IMR-90 (cell line): ENCODE measurements around the gene NFATC1. TPM values are rescaled to one million over a fixed set of nuclear protein-coding genes. Genes with fewer than 3 reads are reported as not detected.

ENCODE experiments used
- ATAC-seq: fragments of 200-7000 bp; cut with Tn5 transposase; 2 replicates; pipeline ENCODE4 v1.9.1; 2020; ENCODE audit warnings: low read depth, mild to moderate bottlenecking, moderate library complexity
- BruUV-seq: library from RNA; stranded (reverse); fragments of 400-500 nt; replicated peaks from 2 replicates; lab custom pipeline; 2021; lab: Mats Ljungman, UMichigan
- CTCF ChIA-PET: fragments of 300-600 bp; formaldehyde crosslinking; extraction: SDS; loops from one replicate; lab custom pipeline; 2021; ENCODE audit warnings: antibody characterized with exemption; lab: Yijun Ruan, JAX
- POLR2A ChIA-PET: fragments of 300-600 bp; sonication (Branson Sonifier 250); formaldehyde crosslinking; loops from one replicate; lab custom pipeline; 2022; ENCODE audit warnings: antibody characterized with exemption; ENCODE audit not compliant: unreplicated experiment; lab: Charles Lee
- DNase-seq: peaks from one replicate; pipeline ENCODE4 v3.0.0; 2013
- H2AFZ ChIP-seq: replicated peaks from 2 replicates; pipeline ENCODE3; 2013; ENCODE audit warnings: low read length, mild to moderate bottlenecking; ENCODE audit not compliant: poor library complexity
- H2AK5ac ChIP-seq: 2 replicates; pipeline ENCODE4 v1.6.1; 2013; ENCODE audit warnings: low read depth, low read length, inconsistent platforms
- H2AK9ac ChIP-seq: replicated peaks from 2 replicates; pipeline ENCODE3; 2013; ENCODE audit warnings: mild to moderate bottlenecking, low read depth, low read length, moderate library complexity; ENCODE audit not compliant: poor library complexity
- H2BK120ac ChIP-seq: 2 replicates; pipeline ENCODE4 v1.6.1; 2013; ENCODE audit warnings: low read depth, low read length, inconsistent platforms
- H2BK15ac ChIP-seq: 3 replicates; pipeline ENCODE4 v1.6.1; 2013; ENCODE audit warnings: low read depth, low read length, inconsistent platforms
- H2BK20ac ChIP-seq: 2 replicates; pipeline ENCODE4 v1.6.1; 2013; ENCODE audit warnings: low read depth, mild to moderate bottlenecking, inconsistent platforms, low read length, moderate library complexity
- H2BK5ac ChIP-seq: 2 replicates; pipeline ENCODE4 v1.6.1; 2013; ENCODE audit warnings: mild to moderate bottlenecking, low read depth, low read length, inconsistent platforms; ENCODE audit not compliant: poor library complexity, severe bottlenecking
- H3K14ac ChIP-seq: replicated peaks from 2 replicates; pipeline ENCODE4 v1.6.1; 2013; ENCODE audit warnings: low read depth, low read length, inconsistent platforms
- H3K18ac ChIP-seq: 2 replicates; pipeline ENCODE4 v1.6.1; 2013; ENCODE audit warnings: low read depth, low read length, control low read depth
- H3K23ac ChIP-seq: 2 replicates; pipeline ENCODE4 v1.6.1; 2013; ENCODE audit warnings: low read depth, low read length, inconsistent platforms
- H3K27ac ChIP-seq: 2 replicates; pipeline ENCODE4 v1.5.1; 2013; ENCODE audit warnings: mild to moderate bottlenecking, control low read depth, low read length; ENCODE audit not compliant: insufficient read depth
- H3K27me3 ChIP-seq: 2 replicates; pipeline ENCODE4 v1.6.1; 2013; ENCODE audit warnings: low read length; ENCODE audit not compliant: control insufficient read depth, insufficient read depth
- H3K36me3 ChIP-seq: 2 replicates; pipeline ENCODE4 v1.6.1; 2013; ENCODE audit warnings: low read length, mixed read lengths; ENCODE audit not compliant: control insufficient read depth, insufficient read depth
- H3K4ac ChIP-seq: 2 replicates; pipeline ENCODE4 v1.6.1; 2013; ENCODE audit warnings: low read depth, low read length, inconsistent platforms
- H3K4me1 ChIP-seq: 2 replicates; pipeline ENCODE4 v1.6.1; 2013; ENCODE audit warnings: low read length, mixed read lengths; ENCODE audit not compliant: control insufficient read depth, insufficient read depth
- H3K4me2 ChIP-seq: 2 replicates; pipeline ENCODE4 v1.6.1; 2013; ENCODE audit warnings: low read depth, mild to moderate bottlenecking, control low read depth, low read length, moderate library complexity
- H3K4me3 ChIP-seq: 2 replicates; pipeline ENCODE4 v1.5.1; 2013; ENCODE audit warnings: low read depth, mild to moderate bottlenecking, control low read depth, low read length, moderate library complexity; ENCODE audit not compliant: insufficient read depth
- H3K56ac ChIP-seq: 2 replicates; pipeline ENCODE4 v1.6.1; 2013; ENCODE audit warnings: low read length, inconsistent platforms; ENCODE audit not compliant: insufficient read depth; ENCODE audit errors: extremely low read depth
- H3K79me1 ChIP-seq, 2 experiments: 2 replicates each; pipeline ENCODE4 v1.6.1; 2013; ENCODE audit warnings: low read length in 2 of 2, inconsistent platforms in 1 of 2, low read depth in 1 of 2
- H3K9ac ChIP-seq: 2 replicates; pipeline ENCODE4 v1.6.1; 2013; ENCODE audit warnings: low read depth, low read length, control low read depth
- H3K9me1 ChIP-seq: 2 replicates; pipeline ENCODE4 v1.6.1; 2013; ENCODE audit warnings: low read length, inconsistent platforms; ENCODE audit not compliant: insufficient read depth
- H3K9me3 ChIP-seq: 2 replicates; pipeline ENCODE4 v1.6.1; 2013; ENCODE audit warnings: low read length; ENCODE audit not compliant: control insufficient read depth, insufficient read depth
- H4K20me1 ChIP-seq: 2 replicates; pipeline ENCODE4 v1.6.1; 2013; ENCODE audit warnings: low read length, inconsistent platforms; ENCODE audit not compliant: insufficient read depth
- H4K5ac ChIP-seq: 2 replicates; pipeline ENCODE4 v1.6.1; 2013; ENCODE audit warnings: mild to moderate bottlenecking, low read depth, low read length, control low read depth
- H4K8ac ChIP-seq, 2 experiments: 2 replicates each; pipeline ENCODE4 v1.6.1; 2013; ENCODE audit warnings: low read depth in 2 of 2, low read length in 2 of 2, control low read depth in 1 of 2, inconsistent platforms in 1 of 2
- H4K91ac ChIP-seq: 2 replicates; pipeline ENCODE4 v1.6.1; 2013; ENCODE audit warnings: low read depth, low read length, inconsistent platforms; ENCODE audit not compliant: insufficient read depth
- BHLHE40 ChIP-seq: fragments of 150-350 bp; IDR thresholded peaks from 2 replicates; pipeline ENCODE4 v1.6.1; 2016; ENCODE audit warnings: mild to moderate bottlenecking, low read depth, low read length
- CEBPB ChIP-seq: IDR thresholded peaks from 2 replicates; pipeline ENCODE4 v1.6.1; 2012; ENCODE audit warnings: low read depth, low read length, improper control_type of control experiment
- CHD1 ChIP-seq: IDR thresholded peaks from 2 replicates; pipeline ENCODE4 v1.6.1; 2012; ENCODE audit warnings: low read depth, low read length, improper control_type of control experiment
- FOS ChIP-seq: fragments of 150-350 bp; IDR thresholded peaks from 2 replicates; pipeline ENCODE4 v1.6.1; 2016; ENCODE audit warnings: low read depth, low read length
- MAFK ChIP-seq: IDR thresholded peaks from 2 replicates; pipeline ENCODE4 v1.6.1; 2012; ENCODE audit warnings: low read depth, low read length, improper control_type of control experiment
- MAZ ChIP-seq: IDR thresholded peaks from 2 replicates; pipeline ENCODE4 v1.6.1; 2012; ENCODE audit warnings: low read depth, mild to moderate bottlenecking, low read length, improper control_type of control experiment, moderate library complexity, borderline replicate concordance
- MXI1 ChIP-seq: IDR thresholded peaks from 2 replicates; pipeline ENCODE4 v1.6.1; 2012; ENCODE audit warnings: low read depth, mild to moderate bottlenecking, low read length, moderate library complexity, borderline replicate concordance
- NFE2L2 ChIP-seq: fragments of 150-350 bp; IDR thresholded peaks from 2 replicates; pipeline ENCODE4 v1.6.1; 2016; ENCODE audit warnings: low read depth, mild to moderate bottlenecking, low read length
- POLR2A ChIP-seq: IDR thresholded peaks from 2 replicates; pipeline ENCODE4 v1.6.1; 2012; ENCODE audit warnings: mild to moderate bottlenecking, low read depth, low read length
- RAD21 ChIP-seq: IDR thresholded peaks from 2 replicates; pipeline ENCODE4 v1.6.1; 2012; ENCODE audit warnings: low read length, improper control_type of control experiment
- RCOR1 ChIP-seq: IDR thresholded peaks from 2 replicates; pipeline ENCODE4 v1.6.1; 2012; ENCODE audit warnings: mild to moderate bottlenecking, low read length, improper control_type of control experiment; ENCODE audit not compliant: insufficient replicate concordance
- RFX5 ChIP-seq: IDR thresholded peaks from 2 replicates; pipeline ENCODE4 v1.8.0; 2012; ENCODE audit warnings: low read depth, mild to moderate bottlenecking, low read length, moderate library complexity
- SMC3 ChIP-seq: fragments of 150-350 bp; IDR thresholded peaks from 2 replicates; pipeline ENCODE4 v1.6.1; 2016; ENCODE audit warnings: low read depth, mild to moderate bottlenecking, antibody characterized with exemption, low read length, moderate library complexity
- WGBS, 2 experiments: methylation state at CpG; one replicate each; pipeline versions ENCODE4 v1.1.5 to v1.1.7; 2013; ENCODE audit warnings: missing lambda C conversion rate in 2 of 2; ENCODE audit not compliant: insufficient read length in 1 of 2; ENCODE audit errors: extremely low coverage in 2 of 2; 5-methylcytosine and 5-hydroxymethylcytosine counted together
- dilution Hi-C: fragments of 300-500 bp; cut with HindIII; formaldehyde crosslinking; loops from one replicate; pipeline ENCODE4 v1.14.3; 2018; ENCODE audit warnings: low sequenced_read_pairs; ENCODE audit not compliant: unreplicated experiment
- in situ Hi-C: fragments of 300-500 bp; cut with MboI; formaldehyde crosslinking; loops from 3 replicates; pipeline ENCODE4 v1.14.3; 2019; ENCODE audit warnings: low sequenced_read_pairs, inconsistent platforms, mixed read lengths
- intact Hi-C: fragments of 100-400 bp; cut with micrococcal nuclease; formaldehyde crosslinking; loops from 2 replicates; pipeline ENCODE4 v1.10.0; 2022
- polyA plus RNA-seq, 3 experiments: library from polyadenylated mRNA; depleted of rRNA; stranded (reverse); fragments of >200 nt; gene quantifications; 2 replicates each; pipeline ENCODE4 v1.2.3, GENCODE V29; 2012; ENCODE audit warnings: low replicate concordance in 1 of 3
- total RNA-seq: library from RNA; depleted of rRNA; stranded (reverse); fragments of >200 nt; gene quantifications from 2 replicates; pipeline ENCODE4 v1.2.3, GENCODE V29; 2012
- TF ChIP-seq, protein P1 (sequence below): fragments of 150-350 bp; IDR thresholded peaks from 2 replicates; pipeline ENCODE4 v1.6.1; 2017; ENCODE audit warnings: mild to moderate bottlenecking, antibody characterized with exemption, low read length, low read depth
- TF ChIP-seq, protein P2 (sequence below): fragments of 150-350 bp; IDR thresholded peaks from 2 replicates; pipeline ENCODE4 v1.6.1; 2016; ENCODE audit warnings: low read depth, mild to moderate bottlenecking, low read length, moderate library complexity, borderline replicate concordance
- TF ChIP-seq, protein P3 (sequence below): conservative IDR thresholded peaks from 2 replicates; pipeline ENCODE4 v1.5.1; 2012; ENCODE audit warnings: mild to moderate bottlenecking, low read depth, low read length, improper control_type of control experiment

The NFATC1 gene
- total and polyA plus RNA-seq, 2 of the 4 experiments (the other 2 are of a cell fraction): 0.36 to 1.8 TPM

DNA sequence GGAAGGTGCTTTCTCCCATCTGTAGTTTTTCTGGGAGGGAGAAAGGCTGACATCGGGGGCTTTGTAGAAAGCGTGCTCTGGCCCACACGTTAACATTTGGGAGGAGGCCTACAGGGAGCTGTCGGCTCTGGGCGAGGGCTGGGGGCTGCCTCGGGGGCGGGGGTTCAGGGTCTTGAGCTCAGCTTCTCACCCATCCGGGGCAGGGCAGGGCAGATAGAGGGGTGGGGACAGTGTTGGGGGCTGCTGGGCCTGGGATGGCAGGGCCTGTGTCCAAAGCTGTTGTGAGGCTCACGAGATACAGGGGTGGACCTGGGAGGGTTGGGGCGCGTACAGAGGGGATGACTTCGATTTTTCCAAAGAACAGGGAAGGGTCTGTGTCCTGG, 27.0 kb downstream of the NFATC1 start:
- peaks cover 4% of the 10 kb centered on the region; the same call in 1 of the 2 replicates for H3K36me3 ChIP-seq
- no peak overlapping the region for H2AK9ac ChIP-seq
- no peak overlapping the region for H3K9ac ChIP-seq
- H3K18ac ChIP-seq: no peak overlapping the region
- in situ Hi-C loops: no loop called here
- H3K79me1 ChIP-seq: no peaks in the 10 kb centered on the region
- intact Hi-C loops: no loop called here
- H2BK15ac ChIP-seq: no peak overlapping the region
- H3K14ac ChIP-seq: no peak overlapping the region
- ATAC-seq (no peak), DNase-seq (no peak)
- TF ChIP-seq MXI1 (no peak), POLR2A (no peak), MAFK (no peak), RFX5 (no peak), FOS (no peak), NFE2L2 (no peak), CHD1 (no peak), SMC3 (no peak), CEBPB (no peak), BHLHE40 (no peak), MAZ (no peak), RCOR1 (no peak), RAD21 (no peak)
- TF ChIP-seq, protein P1, sequence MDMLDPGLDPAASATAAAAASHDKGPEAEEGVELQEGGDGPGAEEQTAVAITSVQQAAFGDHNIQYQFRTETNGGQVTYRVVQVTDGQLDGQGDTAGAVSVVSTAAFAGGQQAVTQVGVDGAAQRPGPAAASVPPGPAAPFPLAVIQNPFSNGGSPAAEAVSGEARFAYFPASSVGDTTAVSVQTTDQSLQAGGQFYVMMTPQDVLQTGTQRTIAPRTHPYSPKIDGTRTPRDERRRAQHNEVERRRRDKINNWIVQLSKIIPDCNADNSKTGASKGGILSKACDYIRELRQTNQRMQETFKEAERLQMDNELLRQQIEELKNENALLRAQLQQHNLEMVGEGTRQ: no peak
- TF ChIP-seq, protein P2, sequence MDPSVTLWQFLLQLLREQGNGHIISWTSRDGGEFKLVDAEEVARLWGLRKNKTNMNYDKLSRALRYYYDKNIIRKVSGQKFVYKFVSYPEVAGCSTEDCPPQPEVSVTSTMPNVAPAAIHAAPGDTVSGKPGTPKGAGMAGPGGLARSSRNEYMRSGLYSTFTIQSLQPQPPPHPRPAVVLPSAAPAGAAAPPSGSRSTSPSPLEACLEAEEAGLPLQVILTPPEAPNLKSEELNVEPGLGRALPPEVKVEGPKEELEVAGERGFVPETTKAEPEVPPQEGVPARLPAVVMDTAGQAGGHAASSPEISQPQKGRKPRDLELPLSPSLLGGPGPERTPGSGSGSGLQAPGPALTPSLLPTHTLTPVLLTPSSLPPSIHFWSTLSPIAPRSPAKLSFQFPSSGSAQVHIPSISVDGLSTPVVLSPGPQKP: no peak
- TF ChIP-seq, protein P3, sequence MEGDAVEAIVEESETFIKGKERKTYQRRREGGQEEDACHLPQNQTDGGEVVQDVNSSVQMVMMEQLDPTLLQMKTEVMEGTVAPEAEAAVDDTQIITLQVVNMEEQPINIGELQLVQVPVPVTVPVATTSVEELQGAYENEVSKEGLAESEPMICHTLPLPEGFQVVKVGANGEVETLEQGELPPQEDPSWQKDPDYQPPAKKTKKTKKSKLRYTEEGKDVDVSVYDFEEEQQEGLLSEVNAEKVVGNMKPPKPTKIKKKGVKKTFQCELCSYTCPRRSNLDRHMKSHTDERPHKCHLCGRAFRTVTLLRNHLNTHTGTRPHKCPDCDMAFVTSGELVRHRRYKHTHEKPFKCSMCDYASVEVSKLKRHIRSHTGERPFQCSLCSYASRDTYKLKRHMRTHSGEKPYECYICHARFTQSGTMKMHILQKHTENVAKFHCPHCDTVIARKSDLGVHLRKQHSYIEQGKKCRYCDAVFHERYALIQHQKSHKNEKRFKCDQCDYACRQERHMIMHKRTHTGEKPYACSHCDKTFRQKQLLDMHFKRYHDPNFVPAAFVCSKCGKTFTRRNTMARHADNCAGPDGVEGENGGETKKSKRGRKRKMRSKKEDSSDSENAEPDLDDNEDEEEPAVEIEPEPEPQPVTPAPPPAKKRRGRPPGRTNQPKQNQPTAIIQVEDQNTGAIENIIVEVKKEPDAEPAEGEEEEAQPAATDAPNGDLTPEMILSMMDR: no peak
- no peaks in the 10 kb centered on the region for H3K9me3 ChIP-seq
- H2BK20ac ChIP-seq: no peak overlapping the region
- no peak overlapping the region for H3K4me3 ChIP-seq
- no peaks in the 10 kb centered on the region for H3K9me1 ChIP-seq
- 60% methylated on average over 1 of the region's 12 CpGs; no CpG with 5 or more reads in 1 of the 2 experiments for WGBS, 2 experiments
- no peak overlapping the region for H4K91ac ChIP-seq
- no peak overlapping the region for H2AK5ac ChIP-seq
- ChIA-PET POLR2A (no interaction called here), CTCF (no interaction called here)
- no peak overlapping the region for H4K5ac ChIP-seq
- no peak overlapping the region for H3K27ac ChIP-seq
- H3K4ac ChIP-seq: no peak overlapping the region
- no peak overlapping the region for H2AFZ ChIP-seq
- no peak overlapping the region for H3K23ac ChIP-seq
- dilution Hi-C loops: no loop called here
- no peaks in the 10 kb centered on the region for H3K27me3 ChIP-seq
- H3K56ac ChIP-seq: no peak overlapping the region
- H3K4me1 ChIP-seq: no peaks in the 10 kb centered on the region; the same call in 1 of the 2 replicates
- no TSS peak for BruUV-seq
- H2BK120ac ChIP-seq: no peak overlapping the region
- no peak overlapping the region for H3K4me2 ChIP-seq
- no peaks in the 10 kb centered on the region for H4K20me1 ChIP-seq
- H4K8ac ChIP-seq: no peak overlapping the region
- H2BK5ac ChIP-seq: no peak overlapping the region
